HL-60 (cell line): ENCODE data around the gene KLF3.
A peak's percentile ranks its signal among the peaks of the same experiment; 100 is the strongest.

Experiments
- DNase-seq, 2 experiments: peaks; one replicate each; pipeline ENCODE4 v3.0.0-alpha.2; 2010 to 2020; ENCODE audit warnings: low read depth in 1 of 2, low spot score in 1 of 2
- H3K27ac ChIP-seq: fragments of 250-450 bp; sonication (Bioruptor Pico); replicated peaks from 2 replicates; pipeline ENCODE4 v1.5.1; 2020; ENCODE audit warnings: mild to moderate bottlenecking, moderate library complexity
- H3K27me3 ChIP-seq: fragments of 250-450 bp; sonication (Bioruptor Pico); 2 replicates; pipeline ENCODE4 v1.5.1; 2021; ENCODE audit warnings: mild to moderate bottlenecking, moderate library complexity; ENCODE audit not compliant: insufficient read depth, poor library complexity, severe bottlenecking
- H3K4me3 ChIP-seq: replicated peaks from 2 replicates; pipeline ENCODE4 v1.5.1; 2011; ENCODE audit warnings: mild to moderate bottlenecking, control low read depth, low read length; ENCODE audit not compliant: insufficient read depth
- CTCF ChIP-seq: IDR thresholded peaks from one replicate; pipeline ENCODE4 v1.5.1; 2011; ENCODE audit warnings: low read length, control low read depth, inconsistent platforms; ENCODE audit not compliant: insufficient read depth
- GABPA ChIP-seq: IDR thresholded peaks from 2 replicates; pipeline ENCODE4 v1.6.1; 2012; ENCODE audit warnings: low read depth
- POLR2AphosphoS5 ChIP-seq: IDR thresholded peaks from 2 replicates; pipeline ENCODE4 v1.6.1; 2012; ENCODE audit warnings: low read depth
- REST ChIP-seq: IDR thresholded peaks from 2 replicates; pipeline ENCODE4 v1.6.1; 2012; ENCODE audit warnings: low read depth; ENCODE audit not compliant: insufficient replicate concordance
- SPI1 ChIP-seq: IDR thresholded peaks from 2 replicates; pipeline ENCODE4 v1.6.1; 2012; ENCODE audit warnings: low read depth, mild to moderate bottlenecking, borderline replicate concordance

The KLF3 gene

GRCh38 chr4:38730493-38730829 is 66.5 kb downstream of the KLF3 start:
- TF ChIP-seq POLR2AphosphoS5 (no peak), GABPA (no peak), REST (no peak), CTCF (no peak), SPI1 (no peak)
- H3K4me3 ChIP-seq, result no peak overlapping the region
- no peak for DNase-seq
- H3K27me3 ChIP-seq, result no peaks in the 10 kb centered on the region
- no peak overlapping the region for H3K27ac ChIP-seq

- DNase-seq, result peak; percentile 45 to 77
- no peak for TF ChIP-seq POLR2AphosphoS5
- TF ChIP-seq CTCF, result peak; percentile 84
These were observed 67.0 kb downstream of the KLF3 start for GRCh38 chr4:38730830-38731646.

GRCh38 chr4:38733663-38734062 is 69.7 kb downstream of the KLF3 start:
- H3K27ac ChIP-seq, result no peak overlapping the region
- no peak overlapping the region for H3K4me3 ChIP-seq
- TF ChIP-seq POLR2AphosphoS5, result no peak
- TF ChIP-seq REST, result no peak
- no peak for TF ChIP-seq GABPA
- no peak for TF ChIP-seq CTCF
- TF ChIP-seq SPI1, result no peak
- no peaks in the 10 kb centered on the region for H3K27me3 ChIP-seq
- DNase-seq, result no peak

More at GRCh38 chr4:38730830-38731646, 67.0 kb downstream of the KLF3 start:
- Histone ChIP-seq H3K27me3 (no peaks in the 10 kb centered on the region), H3K27ac (no peak overlapping the region), H3K4me3 (no peak overlapping the region)

- TF ChIP-seq REST (no peak), SPI1 (no peak), POLR2AphosphoS5 (no peak), GABPA (no peak), CTCF (no peak)
- Histone ChIP-seq H3K27ac (no peak overlapping the region), H3K4me3 (no peak overlapping the region), H3K27me3 (no peaks in the 10 kb centered on the region)
- no peak for DNase-seq
These were observed 70.4 kb downstream of the KLF3 start for GRCh38 chr4:38734446-38734845.
